Activated CD4-positive, alpha-beta T cell treated with anti-CD3 and anti-CD28 coated beads, Interleukin-2, amount 50 U/mL, for 4 hours (primary cell): ENCODE results near the gene EXO5.
"Not testable (repeated sequence)": the region's sequence is repeated elsewhere in the genome, so short reads cannot be mapped to it uniquely, and the experiment has no call there.

Source experiments
- DNase-seq, 2 experiments: peaks; one replicate each; pipeline ENCODE4 v3.0.0-alpha.2; 2020

The EXO5 gene

DNA sequence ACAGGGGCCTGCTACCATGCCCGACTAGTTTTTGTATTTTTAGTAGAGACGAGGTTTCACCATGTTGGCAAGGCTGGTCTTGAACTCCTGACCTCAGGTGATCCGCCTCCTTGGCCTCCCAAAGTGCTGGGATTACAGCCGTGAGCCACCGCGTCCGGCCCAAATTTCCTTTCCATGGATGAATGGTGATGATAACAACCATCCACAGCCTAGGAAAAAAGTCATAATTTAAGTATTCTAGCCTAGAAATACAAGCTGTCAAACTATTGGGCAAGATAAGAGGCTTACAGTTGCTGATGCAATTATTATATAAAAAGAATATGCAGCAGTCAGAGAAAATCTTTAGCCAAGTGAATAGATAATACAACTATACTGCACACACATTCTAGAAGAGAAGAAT is 46.2 kb downstream of the EXO5 start:
- not testable (repeated sequence) for DNase-seq

DNA sequence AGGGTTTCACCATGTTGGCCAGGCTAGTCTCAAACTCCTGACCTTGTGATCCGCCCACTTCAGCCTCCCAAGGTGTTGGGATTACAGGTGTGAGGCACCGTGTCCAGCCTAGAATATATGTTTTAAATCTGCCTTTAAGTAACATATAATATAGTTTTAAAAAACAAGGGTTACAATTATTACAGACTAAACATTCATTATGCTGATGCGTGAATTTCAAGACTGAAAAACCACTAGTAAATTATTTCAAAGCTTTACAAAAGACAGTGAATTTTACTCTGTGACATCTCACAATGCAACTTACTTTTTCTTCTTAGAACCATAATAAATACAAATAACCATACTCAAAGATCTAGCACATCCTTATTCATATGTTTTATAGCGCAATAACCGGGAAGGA is 47.6 kb downstream of the EXO5 start:
- no peak for DNase-seq

DNA sequence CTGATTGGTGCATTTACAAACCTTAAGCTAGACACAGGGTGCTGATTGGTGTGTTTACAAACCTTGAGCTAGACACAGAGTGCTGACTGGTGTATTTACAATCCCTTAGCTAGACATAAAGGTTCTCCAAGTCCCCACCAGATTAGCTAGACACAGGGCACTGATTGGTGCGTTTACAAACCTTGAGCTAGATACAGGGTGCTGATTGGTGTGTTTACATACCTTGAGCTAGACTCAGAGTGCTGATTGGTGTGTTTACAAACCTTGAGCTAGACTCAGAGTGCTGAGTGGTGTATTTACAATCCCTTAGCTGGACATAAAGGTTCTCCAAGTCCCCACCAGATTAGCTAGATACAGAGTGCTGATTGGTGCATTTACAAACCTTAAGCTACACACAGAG is 49.7 kb downstream of the EXO5 start:
- DNase-seq, result not testable (repeated sequence)

DNA sequence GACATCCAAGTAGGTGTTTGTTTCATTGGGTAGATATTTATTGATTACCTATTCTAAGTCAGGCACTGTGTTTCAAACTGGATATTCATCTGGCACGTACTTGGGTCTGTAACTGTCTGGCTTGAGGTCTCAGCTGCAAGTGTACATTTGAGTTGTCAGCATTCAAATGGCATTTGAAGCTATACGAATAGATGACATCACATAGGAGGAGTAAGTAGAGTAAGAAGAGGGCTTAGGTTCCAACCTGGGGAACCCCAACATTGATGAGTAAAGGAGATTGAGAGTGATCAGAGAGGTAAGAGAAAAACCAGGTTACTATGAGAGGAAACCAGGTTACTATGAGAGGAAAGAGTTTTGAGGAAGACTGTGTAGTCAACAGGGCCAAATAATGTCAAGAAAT is 53.6 kb downstream of the EXO5 start:
- DNase-seq, result no peak

DNA sequence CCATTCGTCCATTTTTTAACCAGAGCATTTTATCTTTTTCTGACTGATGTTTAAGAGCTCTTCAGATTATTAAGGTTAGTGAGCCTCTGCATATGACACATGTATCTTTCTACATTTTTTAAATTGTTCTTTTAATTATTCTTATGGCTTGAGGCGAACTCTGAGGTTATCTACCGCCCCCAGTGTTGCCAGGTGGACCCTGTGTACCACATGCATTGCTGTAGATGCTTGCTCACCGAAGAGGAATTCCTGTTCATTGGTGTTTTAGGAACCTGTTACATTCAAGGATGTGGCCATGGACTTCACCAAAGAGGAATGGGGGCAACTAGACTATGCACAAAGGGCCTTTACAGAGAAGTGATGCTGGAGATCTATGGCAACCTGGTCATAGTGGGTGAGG is 54.7 kb downstream of the EXO5 start:
- no peak for DNase-seq

DNA sequence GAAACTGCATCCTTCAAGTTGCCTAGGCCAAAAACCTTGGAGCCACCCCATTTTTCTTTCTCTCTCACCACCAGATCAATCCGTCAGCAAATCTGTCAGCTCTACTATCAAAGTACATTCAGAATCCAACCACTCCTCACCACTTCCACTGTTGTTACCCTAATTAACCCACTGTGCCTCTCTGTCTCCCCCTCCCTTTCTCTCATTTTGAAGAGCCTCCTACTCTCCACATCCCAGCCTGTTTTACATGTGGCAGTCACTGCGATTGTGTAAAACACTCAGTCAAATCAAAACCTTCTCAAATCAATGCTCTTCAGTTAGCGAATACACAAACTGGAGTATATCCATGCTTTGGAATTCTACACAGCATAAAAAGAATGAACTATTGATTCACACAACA is 55.9 kb downstream of the EXO5 start:
- DNase-seq, result no peak

DNA sequence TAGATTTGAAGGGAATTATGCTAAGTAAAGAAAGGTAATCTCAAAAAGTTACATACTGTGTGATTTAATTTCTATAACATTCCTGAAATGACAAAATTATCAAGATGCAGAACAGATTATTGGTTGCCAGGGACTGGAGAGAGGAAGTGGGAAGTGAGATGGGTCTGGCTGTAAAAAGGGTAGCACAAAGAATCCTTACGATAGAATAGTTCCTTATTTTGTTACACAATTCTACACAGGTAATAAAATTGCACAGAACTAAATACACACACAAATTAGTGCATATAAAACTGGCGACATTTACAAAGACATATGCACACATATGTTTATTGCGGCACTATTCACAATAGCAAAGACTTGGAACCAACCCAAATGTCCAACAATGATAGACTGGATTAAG is 56.3 kb downstream of the EXO5 start:
- DNase-seq, result no peak
